ENCODE results near the gene MARCKS. TPM values are rescaled to one million over a fixed set of nuclear protein-coding genes. Genes with fewer than 3 reads are reported as not detected.

Gene MARCKS
- total and polyA plus RNA-seq, 10 of the 15 experiments (the other 5 are each of a cell fraction or from before 2014, with no cell fraction given), result 29.0 to 164 (median 74.5) TPM

GRCh38 chr6:113848811-113849210, 8.3 kb upstream of the MARCKS start:
- ATAC-seq (no peak), FAIRE-seq (no peak), DNase-seq (ENCODE audit: low read depth, low spot score) (no peak)
- no peaks in the 10 kb centered on the region; a peak in 1 of 4 replicates for H3K27me3 ChIP-seq (replicated peaks in 1 of 2; ENCODE audit: control insufficient read depth in 2 of 2, insufficient read depth in 2 of 2, low read length in 1 of 2)
- TF ChIP-seq NBN (IDR thresholded peaks at IDR 0.05), result no peak
- TF ChIP-seq ZBTB33 (IDR thresholded peaks at IDR 0.05), result no peak
- no peak for TF ChIP-seq ZNF687 (IDR thresholded peaks at IDR 0.05)
- no peak for TF ChIP-seq POU2F2 (IDR thresholded peaks at IDR 0.05; ENCODE audit: borderline replicate concordance, low read depth, low read length)
- TF ChIP-seq FOXM1 (IDR thresholded peaks at IDR 0.05; ENCODE audit: low read depth, low read length), result no peak
- TF ChIP-seq STAT3 (IDR thresholded peaks at IDR 0.05; ENCODE audit: low read depth, low read length), result no peak
- TF ChIP-seq POLR2AphosphoS2 (IDR thresholded peaks at IDR 0.05; ENCODE audit: low read depth, low read length), result no peak
- no peak for TF ChIP-seq TCF7 (IDR thresholded peaks at IDR 0.05; ENCODE audit: borderline replicate concordance)
- no peak for TF ChIP-seq CBFB (IDR thresholded peaks at IDR 0.05; ENCODE audit: low read depth)
- TF ChIP-seq FOS (IDR thresholded peaks at IDR 0.05; ENCODE audit: borderline replicate concordance, extremely low read depth, insufficient read length), result no peak
- TF ChIP-seq ZNF217 (IDR thresholded peaks at IDR 0.05), result no peak
- TF ChIP-seq CTCF (IDR thresholded peaks at IDR 0.05 in 2 of 3, conservative IDR thresholded peaks at IDR 0.05 in 1 of 3; ENCODE audit: control insufficient read depth in 2 of 3, extremely low read depth in 1 of 3, insufficient read depth in 1 of 3, low read depth in 3 of 3, low read length in 3 of 3), result no peak
- no peak for TF ChIP-seq IKZF1 (conservative IDR thresholded peaks at IDR 0.05)
- no peak for TF ChIP-seq RB1 (IDR thresholded peaks at IDR 0.05; ENCODE audit: borderline replicate concordance)
- TF ChIP-seq TBL1XR1 (IDR thresholded peaks at IDR 0.05; ENCODE audit: low read depth, low read length), result no peak
- H3K27ac ChIP-seq (ENCODE audit: control insufficient read depth, insufficient read depth), result no peak overlapping the region
- H3K79me2 ChIP-seq (ENCODE audit: control insufficient read depth, insufficient read depth, low read length), result no peaks in the 10 kb centered on the region
- ChIA-PET CTCF (no interaction called here), SMC1A (ENCODE audit: uncharacterized antibody, unreplicated experiment) (no interaction called here), POLR2A (no interaction called here), RAD21 (ENCODE audit: unreplicated experiment) (no interaction called here)
- in situ Hi-C loops (cut with MboI) (no loop called here), intact Hi-C loops (cut with micrococcal nuclease; ENCODE audit: unreplicated experiment) (no loop called here)
- no peaks in the 10 kb centered on the region for H3K9me3 ChIP-seq (replicated peaks; ENCODE audit: control insufficient read depth, insufficient read depth, low read length)
- no peaks in the 10 kb centered on the region for H3K4me1 ChIP-seq (ENCODE audit: control insufficient read depth, insufficient read depth, low read length)
- H2AFZ ChIP-seq (ENCODE audit: control insufficient read depth, low read depth, low read length), result no peak overlapping the region
- no peak overlapping the region for H3K9ac ChIP-seq (ENCODE audit: control insufficient read depth, insufficient read depth, low read length)
- BruUV-seq (replicated peaks), result no TSS peak
- no peaks in the 10 kb centered on the region for H3K36me3 ChIP-seq (ENCODE audit: control insufficient read depth in 2 of 2, insufficient read depth in 2 of 2, low read length in 1 of 2)
- 100% methylated on average over 1 of the region's 1 CpG for WGBS (ENCODE audit: insufficient coverage, insufficient replicate concordance, low lambda C conversion rate, missing lambda C conversion rate)
- H3K4me3 ChIP-seq, result no peak overlapping the region
- no peaks in the 10 kb centered on the region for H4K20me1 ChIP-seq (ENCODE audit: control insufficient read depth, insufficient read depth)
- no peak overlapping the region for H3K4me2 ChIP-seq (ENCODE audit: control insufficient read depth, insufficient read depth)
